GM23338 (cell line): ENCODE data around the gene OLFML2A. TPM values are rescaled to one million over a fixed set of nuclear protein-coding genes. Genes with fewer than 3 reads are reported as not detected.
A peak's percentile ranks its signal among the peaks of the same experiment; 100 is the strongest.

Experiments used
- ATAC-seq: fragments of 200-7000 bp; cut with Tn5 transposase; 3 replicates; pipeline ENCODE4 v1.9.1; 2020
- DNase-seq: peaks from one replicate; pipeline ENCODE4 v3.0.0-alpha.2; 2015; ENCODE audit warnings: low spot score
- H2AFZ ChIP-seq: fragments of 200-600 bp; sonication (generic); 2 replicates; pipeline ENCODE4 v1.8.0; 2016; ENCODE audit warnings: antibody characterized with exemption, mild to moderate bottlenecking, moderate library complexity
- H3F3A ChIP-seq: fragments of 200-600 bp; sonication (generic); replicated peaks from 2 replicates; pipeline ENCODE4 v1.8.0; 2017; ENCODE audit warnings: antibody characterized with exemption, mixed run types, low read depth
- H3K27ac ChIP-seq: fragments of 200-600 bp; sonication (generic); 2 replicates; pipeline ENCODE4 v1.6.1; 2016; ENCODE audit warnings: low read depth
- H3K27me3 ChIP-seq: fragments of 200-600 bp; sonication (generic); 2 replicates; pipeline ENCODE4 v1.8.0; 2016; ENCODE audit warnings: mild to moderate bottlenecking, mixed run types, moderate library complexity; ENCODE audit not compliant: insufficient read depth
- H3K36me3 ChIP-seq: fragments of 200-600 bp; sonication (generic); 2 replicates; pipeline ENCODE4 v1.8.0; 2016; ENCODE audit warnings: mild to moderate bottlenecking; ENCODE audit not compliant: insufficient read depth
- H3K4me1 ChIP-seq: fragments of 200-600 bp; sonication (generic); 2 replicates; pipeline ENCODE4 v1.8.0; 2016; ENCODE audit warnings: mild to moderate bottlenecking, moderate library complexity; ENCODE audit not compliant: insufficient read depth
- H3K4me2 ChIP-seq: fragments of 200-600 bp; sonication (generic); 2 replicates; pipeline ENCODE4 v1.7.1; 2017; ENCODE audit warnings: mixed run types
- H3K4me3 ChIP-seq: fragments of 200-600 bp; sonication (generic); 2 replicates; pipeline ENCODE4 v1.6.1; 2016; ENCODE audit warnings: mixed run types
- H3K79me2 ChIP-seq: fragments of 200-600 bp; sonication (generic); replicated peaks from 2 replicates; pipeline ENCODE4 v1.8.0; 2017; ENCODE audit warnings: mild to moderate bottlenecking; ENCODE audit not compliant: insufficient read depth
- H3K9me2 ChIP-seq: fragments of 200-600 bp; sonication (generic); 2 replicates; pipeline ENCODE4 v1.8.0; 2017; ENCODE audit not compliant: insufficient read depth
- H4K20me1 ChIP-seq: fragments of 200-600 bp; sonication (generic); replicated peaks from 2 replicates; pipeline ENCODE4 v1.8.0; 2017; ENCODE audit warnings: mild to moderate bottlenecking; ENCODE audit not compliant: insufficient read depth
- H3K27ac Mint-ChIP-seq: 2 replicates; pipeline ENCODE4 v1.8.0; 2020; ENCODE audit warnings: inconsistent platforms, mild to moderate bottlenecking, moderate library complexity, mixed read lengths
- H3K27me3 Mint-ChIP-seq: 3 replicates; pipeline ENCODE4 v1.8.0; 2022; ENCODE audit warnings: low read depth, mild to moderate bottlenecking, moderate library complexity, mixed read lengths, inconsistent platforms; ENCODE audit not compliant: insufficient read depth, poor library complexity
- H3K36me3 Mint-ChIP-seq: 3 replicates; pipeline ENCODE4 v1.8.0; 2021; ENCODE audit warnings: low read depth, mild to moderate bottlenecking, inconsistent platforms, moderate library complexity, mixed read lengths
- H3K4me1 Mint-ChIP-seq: 3 replicates; pipeline ENCODE4 v1.8.0; 2020; ENCODE audit warnings: mild to moderate bottlenecking, inconsistent platforms, mixed read lengths
- H3K4me3 Mint-ChIP-seq: 3 replicates; pipeline ENCODE4 v1.8.0; 2021; ENCODE audit warnings: moderate library complexity, mild to moderate bottlenecking, inconsistent platforms, mixed read lengths
- H3K9me3 Mint-ChIP-seq: 3 replicates; pipeline ENCODE4 v1.8.0; 2020; ENCODE audit warnings: moderate library complexity, mild to moderate bottlenecking, inconsistent platforms, mixed read lengths
- CREB1 ChIP-seq: fragments of 250-450 bp; sonication (Bioruptor Pico); IDR thresholded peaks from 2 replicates; pipeline ENCODE4 v1.5.0; 2020; ENCODE audit warnings: low read depth, mild to moderate bottlenecking, moderate library complexity
- ZNF114 ChIP-seq: fragments of 250-450 bp; sonication (Bioruptor Pico); IDR thresholded peaks from 2 replicates; pipeline ENCODE4 v1.5.0; 2020; ENCODE audit warnings: mild to moderate bottlenecking, moderate library complexity
- polyA plus RNA-seq: library from polyadenylated mRNA; unstranded; fragments of >200 nt; fragmentation: Nextera tagmentation; extraction: Ambion mirVana; gene quantifications from 2 replicates; pipeline ENCODE4 v1.2.1, GENCODE V29; 2016
- total RNA-seq: library from RNA; depleted of rRNA; stranded (reverse); fragments of >200 nt; shearing (Covaris generic); gene quantifications from 2 replicates; pipeline ENCODE4 v1.2.3, GENCODE V29; 2014
- TF ChIP-seq, protein P1 (sequence below), 2 experiments: fragments of 200-600 bp in 1 of 2; sonication (generic) in 1 of 2; conservative IDR thresholded peaks; 2 replicates each; pipeline versions ENCODE4 v1.5.1 to v1.6.1; 2016 to 2017; ENCODE audit warnings: antibody characterized with exemption in 2 of 2, low read depth in 2 of 2, mild to moderate bottlenecking in 2 of 2, moderate library complexity in 1 of 2

Gene OLFML2A
- total and polyA plus RNA-seq, 2 experiments from 2014 or later: 1.1 to 6.7 TPM

- Mint-ChIP-seq H3K36me3 (no peaks in the 10 kb centered on the region), H3K9me3 (no peaks in the 10 kb centered on the region), H3K27ac (peak overlapping the region; percentile 67; the same call in 1 of the 2 replicates), H3K4me1 (peaks cover 13% of the 10 kb centered on the region; the same call in 2 of the 3 replicates), H3K27me3 (peaks cover 2% of the 10 kb centered on the region), H3K4me3 (no peak overlapping the region)
- Histone ChIP-seq H3F3A (peaks cover 5% of the 10 kb centered on the region; the same call in 1 of the 2 replicates), H3K4me1 (no peaks in the 10 kb centered on the region), H3K79me2 (no peaks in the 10 kb centered on the region), H3K4me2 (no peak overlapping the region), H3K9me2 (no peaks in the 10 kb centered on the region), H3K36me3 (no peaks in the 10 kb centered on the region), H4K20me1 (no peaks in the 10 kb centered on the region), H3K27me3 (no peaks in the 10 kb centered on the region), H2AFZ (peak overlapping the region; percentile 52), H3K4me3 (no peak overlapping the region), H3K27ac (no peak overlapping the region)
- DNase-seq: peak; percentile 89
- peak; percentile 93 for ATAC-seq
- TF ChIP-seq, protein P1, sequence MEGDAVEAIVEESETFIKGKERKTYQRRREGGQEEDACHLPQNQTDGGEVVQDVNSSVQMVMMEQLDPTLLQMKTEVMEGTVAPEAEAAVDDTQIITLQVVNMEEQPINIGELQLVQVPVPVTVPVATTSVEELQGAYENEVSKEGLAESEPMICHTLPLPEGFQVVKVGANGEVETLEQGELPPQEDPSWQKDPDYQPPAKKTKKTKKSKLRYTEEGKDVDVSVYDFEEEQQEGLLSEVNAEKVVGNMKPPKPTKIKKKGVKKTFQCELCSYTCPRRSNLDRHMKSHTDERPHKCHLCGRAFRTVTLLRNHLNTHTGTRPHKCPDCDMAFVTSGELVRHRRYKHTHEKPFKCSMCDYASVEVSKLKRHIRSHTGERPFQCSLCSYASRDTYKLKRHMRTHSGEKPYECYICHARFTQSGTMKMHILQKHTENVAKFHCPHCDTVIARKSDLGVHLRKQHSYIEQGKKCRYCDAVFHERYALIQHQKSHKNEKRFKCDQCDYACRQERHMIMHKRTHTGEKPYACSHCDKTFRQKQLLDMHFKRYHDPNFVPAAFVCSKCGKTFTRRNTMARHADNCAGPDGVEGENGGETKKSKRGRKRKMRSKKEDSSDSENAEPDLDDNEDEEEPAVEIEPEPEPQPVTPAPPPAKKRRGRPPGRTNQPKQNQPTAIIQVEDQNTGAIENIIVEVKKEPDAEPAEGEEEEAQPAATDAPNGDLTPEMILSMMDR (conservative IDR thresholded peaks at IDR 0.05; ENCODE audit: low read depth in 2 of 2): peak; percentile 66 to 67
- no peak for TF ChIP-seq ZNF114 (CRISPR knock-in tag)
These were observed 62.8 kb downstream of the OLFML2A start for GRCh38 chr9:124839612-124840299.

GRCh38 chr9:124840300-124840833 is 63.4 kb downstream of the OLFML2A start:
- peak; percentile 39 for ATAC-seq

More at GRCh38 chr9:124840300-124840833, 63.4 kb downstream of the OLFML2A start:
- no peaks in the 10 kb centered on the region for H4K20me1 ChIP-seq
- Mint-ChIP-seq H3K4me1 (peaks cover 13% of the 10 kb centered on the region), H3K4me3 (no peak overlapping the region), H3K9me3 (no peaks in the 10 kb centered on the region), H3K36me3 (no peaks in the 10 kb centered on the region), H3K27ac (no peak overlapping the region), H3K27me3 (peaks cover 2% of the 10 kb centered on the region)
- no peaks in the 10 kb centered on the region for H3K79me2 ChIP-seq
- H3F3A ChIP-seq: peaks cover 5% of the 10 kb centered on the region; the same call in 1 of the 2 replicates
- no peaks in the 10 kb centered on the region for H3K4me1 ChIP-seq
- H2AFZ ChIP-seq: peak overlapping the region; percentile 48
- H3K9me2 ChIP-seq: no peaks in the 10 kb centered on the region
- H3K36me3 ChIP-seq: no peaks in the 10 kb centered on the region
- H3K27ac ChIP-seq: no peak overlapping the region
- H3K27me3 ChIP-seq: no peaks in the 10 kb centered on the region
- TF ChIP-seq, protein P1 (conservative IDR thresholded peaks at IDR 0.05; ENCODE audit: low read depth in 2 of 2): peak; percentile 64 to 72
- no peak for TF ChIP-seq CREB1 (CRISPR knock-in tag)
- DNase-seq: peak; percentile 72
- no peak overlapping the region for H3K4me2 ChIP-seq
- no peak overlapping the region for H3K4me3 ChIP-seq
